ENCODE results near the gene PCDH8. TPM values are rescaled to one million over a fixed set of nuclear protein-coding genes. Genes with fewer than 3 reads are reported as not detected.

PCDH8 gene
- total RNA-seq, 1 donor = not detected

DNA sequence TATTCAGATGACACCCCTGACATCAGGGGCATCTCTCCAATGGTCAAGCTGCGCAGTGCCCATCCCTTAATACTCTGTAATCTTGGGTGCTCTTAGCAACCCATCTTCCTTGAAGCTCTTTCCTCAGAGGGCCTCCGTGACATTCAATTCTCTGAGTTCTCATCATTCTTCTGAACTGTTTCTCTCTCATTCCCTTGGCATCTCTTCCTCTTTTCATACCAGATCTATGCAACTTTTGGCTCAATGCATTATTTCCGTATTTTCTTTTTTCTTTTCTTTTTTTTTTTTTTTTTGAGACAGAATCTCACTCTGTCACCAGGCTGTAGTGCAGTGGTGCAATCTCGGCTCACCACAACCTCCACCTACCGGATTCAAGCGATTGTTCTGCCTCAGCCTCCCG, 53.9 kb downstream of the PCDH8 start:
- no peak for DNase-seq (ENCODE audit: low read depth)
- no peak overlapping the region for H3K4me3 ChIP-seq (ENCODE audit: low read depth, low read length)
- TF ChIP-seq, protein P1, sequence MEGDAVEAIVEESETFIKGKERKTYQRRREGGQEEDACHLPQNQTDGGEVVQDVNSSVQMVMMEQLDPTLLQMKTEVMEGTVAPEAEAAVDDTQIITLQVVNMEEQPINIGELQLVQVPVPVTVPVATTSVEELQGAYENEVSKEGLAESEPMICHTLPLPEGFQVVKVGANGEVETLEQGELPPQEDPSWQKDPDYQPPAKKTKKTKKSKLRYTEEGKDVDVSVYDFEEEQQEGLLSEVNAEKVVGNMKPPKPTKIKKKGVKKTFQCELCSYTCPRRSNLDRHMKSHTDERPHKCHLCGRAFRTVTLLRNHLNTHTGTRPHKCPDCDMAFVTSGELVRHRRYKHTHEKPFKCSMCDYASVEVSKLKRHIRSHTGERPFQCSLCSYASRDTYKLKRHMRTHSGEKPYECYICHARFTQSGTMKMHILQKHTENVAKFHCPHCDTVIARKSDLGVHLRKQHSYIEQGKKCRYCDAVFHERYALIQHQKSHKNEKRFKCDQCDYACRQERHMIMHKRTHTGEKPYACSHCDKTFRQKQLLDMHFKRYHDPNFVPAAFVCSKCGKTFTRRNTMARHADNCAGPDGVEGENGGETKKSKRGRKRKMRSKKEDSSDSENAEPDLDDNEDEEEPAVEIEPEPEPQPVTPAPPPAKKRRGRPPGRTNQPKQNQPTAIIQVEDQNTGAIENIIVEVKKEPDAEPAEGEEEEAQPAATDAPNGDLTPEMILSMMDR (IDR thresholded peaks at IDR 0.05; ENCODE audit: insufficient read depth, low read depth, low read length) = no peak

DNA sequence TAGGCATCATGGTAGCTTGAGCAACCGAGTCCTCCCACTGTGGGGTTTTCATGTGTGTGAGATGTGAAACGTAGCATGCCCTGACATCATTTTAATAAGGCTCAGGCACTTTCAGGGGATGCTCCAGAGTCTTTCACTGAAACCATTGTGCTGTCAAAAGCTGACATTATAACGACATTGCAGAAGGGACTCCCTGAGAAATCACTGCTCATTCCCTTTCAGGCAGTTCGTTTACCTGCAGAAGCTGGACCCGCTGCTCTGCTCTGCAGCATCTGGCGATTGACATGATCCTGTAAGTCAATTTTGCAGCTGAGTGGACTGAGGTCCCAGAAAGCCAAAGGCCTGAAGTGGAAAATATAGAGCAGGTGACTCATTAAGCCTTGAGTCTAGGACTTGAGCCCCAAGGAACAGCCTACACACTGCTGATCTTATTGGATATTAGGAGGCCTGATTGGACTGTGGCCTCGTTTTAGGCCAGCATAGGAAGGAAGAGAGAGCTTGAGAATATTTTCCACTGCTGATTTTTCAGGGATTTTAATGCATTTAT, 54.9 kb downstream of the PCDH8 start:
- TF ChIP-seq, protein P1 (IDR thresholded peaks at IDR 0.05; ENCODE audit: insufficient read depth, low read depth, low read length) = no peak
- DNase-seq (ENCODE audit: low read depth) = no peak
- H3K4me3 ChIP-seq (ENCODE audit: low read depth, low read length) = no peak overlapping the region

Small RNAs within 50 kb of the gene (small RNA-seq; reads per million reads assigned to genes)
- not detected for gene MIR759

Other genes with a start within 250 kb of the PCDH8 start
- gene HNRNPA1L2, start 206.2 kb downstream of the PCDH8 start, total RNA-seq = 3.0 and 3.9 TPM in 2 replicates
- gene SUGT1, start 195.8 kb downstream of the PCDH8 start, total RNA-seq = 36.4 and 47.1 TPM in 2 replicates
- gene CNMD, start 108.8 kb downstream of the PCDH8 start, total RNA-seq = not detected in 2 replicates
- under 0.01 TPM in 1 of 2 replicates, not detected in the other for gene OLFM4, start 180.2 kb upstream of the PCDH8 start, total RNA-seq

All from fibroblast of villous mesenchyme (primary cell).